Stimulated activated CD8-positive, alpha-beta memory T cell treated with anti-CD3 and anti-CD28 coated beads, Interleukin-4, amount 100 ng/mL, for 48 hours (primary cell): Measurements from ENCODE around the gene DAPP1.
"Not testable (repeated sequence)": the region's sequence is repeated elsewhere in the genome, so short reads cannot be mapped to it uniquely, and the experiment has no call there.

Source experiments
- DNase-seq: peaks from one replicate; pipeline ENCODE4 v3.0.0-alpha.2; 2020

Gene DAPP1, protein sequence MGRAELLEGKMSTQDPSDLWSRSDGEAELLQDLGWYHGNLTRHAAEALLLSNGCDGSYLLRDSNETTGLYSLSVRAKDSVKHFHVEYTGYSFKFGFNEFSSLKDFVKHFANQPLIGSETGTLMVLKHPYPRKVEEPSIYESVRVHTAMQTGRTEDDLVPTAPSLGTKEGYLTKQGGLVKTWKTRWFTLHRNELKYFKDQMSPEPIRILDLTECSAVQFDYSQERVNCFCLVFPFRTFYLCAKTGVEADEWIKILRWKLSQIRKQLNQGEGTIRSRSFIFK

DNA sequence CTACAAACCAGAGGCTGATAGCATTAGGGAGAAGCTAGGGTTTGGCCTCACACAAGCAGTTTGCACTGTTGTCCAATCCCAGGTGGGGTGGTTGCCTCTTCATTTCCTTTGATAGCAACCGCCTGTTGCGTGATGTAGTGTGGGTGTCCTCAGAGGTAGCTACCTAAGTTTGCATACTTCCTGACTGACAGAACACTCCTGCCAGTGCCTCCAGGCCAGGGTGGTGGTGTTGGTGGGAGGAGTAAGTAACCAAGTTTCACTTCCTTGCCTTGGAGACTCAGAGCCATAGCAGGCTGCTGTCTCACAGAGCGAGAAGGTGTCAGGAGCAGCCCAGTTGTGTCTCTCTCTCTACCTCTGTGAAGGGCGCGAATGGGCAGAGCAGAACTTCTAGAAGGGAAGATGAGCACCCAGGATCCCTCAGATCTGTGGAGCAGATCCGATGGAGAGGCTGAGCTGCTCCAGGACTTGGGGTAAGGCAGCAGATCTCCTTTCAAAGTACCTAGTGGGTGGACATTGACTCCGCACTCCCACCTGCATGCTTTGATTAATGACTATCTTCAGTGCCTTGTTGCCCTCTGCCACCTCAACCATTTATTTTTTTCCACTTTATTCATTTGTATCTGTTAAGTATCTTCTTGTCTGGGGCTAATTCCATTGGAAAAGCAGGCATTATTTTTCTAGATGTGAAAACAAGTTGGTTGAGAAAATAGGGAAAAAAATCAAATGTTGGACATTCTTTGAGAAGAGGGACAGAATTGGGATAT lies at the start of gene DAPP1:
TSS of gene DAPP1 (plus strand) at position 283 of the 764 bp plus-strand sequence. CDS start at position 370, 87 bp downstream.
- peak; percentile 77 for DNase-seq

DNA sequence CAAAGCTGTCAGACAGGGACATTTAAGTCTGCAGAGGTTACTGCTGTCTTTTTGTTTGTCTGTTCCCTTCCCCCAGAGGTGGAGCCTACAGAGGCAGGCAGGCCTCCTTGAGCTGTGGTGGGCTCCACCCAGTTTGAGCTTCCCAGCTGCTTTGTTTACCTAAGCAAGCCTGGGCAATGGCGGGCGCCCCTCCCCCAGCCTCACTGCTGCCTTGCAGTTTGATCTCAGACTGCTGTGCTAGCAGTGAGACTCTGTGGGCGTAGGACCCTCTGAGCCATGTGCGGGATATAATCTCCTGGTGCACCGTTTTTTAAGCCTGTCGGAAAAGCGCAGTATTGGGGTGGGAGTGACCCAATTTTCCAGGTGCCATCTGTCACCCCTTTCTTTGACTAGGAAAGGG lies 45.8 kb upstream of the DAPP1 start:
- not testable (repeated sequence) for DNase-seq

DNA sequence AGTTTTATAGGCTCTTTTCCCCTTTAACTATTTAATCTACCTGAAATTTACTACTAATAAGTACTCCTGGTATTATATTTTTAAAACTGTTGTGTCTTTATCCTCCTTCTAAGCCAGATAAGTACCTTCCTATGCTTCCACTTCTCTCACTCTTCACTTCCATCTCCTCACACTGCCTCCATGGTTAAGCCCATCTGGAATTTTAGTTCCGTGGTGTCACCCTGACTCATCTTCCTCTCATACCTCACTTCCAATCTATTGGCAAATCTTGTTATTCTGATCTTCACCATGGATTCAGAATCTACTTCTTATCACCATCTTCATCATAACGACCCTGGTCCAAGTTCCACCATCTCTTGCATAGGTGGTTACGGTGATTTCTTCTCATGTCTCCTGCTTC lies 32.7 kb upstream of the DAPP1 start:
- DNase-seq = no peak

DNA sequence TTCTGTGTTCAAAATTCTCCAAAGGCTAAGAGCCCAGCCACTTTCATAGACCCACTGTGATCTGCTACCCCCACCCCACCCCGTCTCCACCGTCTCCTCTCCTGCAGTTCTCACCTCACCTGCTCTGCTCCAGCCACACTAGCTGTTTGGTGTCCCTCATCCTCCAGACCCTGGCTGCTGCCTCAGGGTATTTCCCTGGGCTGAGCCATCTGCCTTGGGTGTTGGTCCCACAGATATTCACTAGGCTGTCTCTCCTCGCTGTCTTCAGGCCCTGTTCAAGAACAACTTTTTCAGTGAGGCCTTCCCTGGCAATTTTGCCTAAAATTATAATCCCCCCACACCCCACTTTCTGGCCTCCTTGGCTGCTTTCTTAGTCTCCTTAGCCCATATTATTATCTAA lies 31.8 kb upstream of the DAPP1 start:
- DNase-seq = no peak

DNA sequence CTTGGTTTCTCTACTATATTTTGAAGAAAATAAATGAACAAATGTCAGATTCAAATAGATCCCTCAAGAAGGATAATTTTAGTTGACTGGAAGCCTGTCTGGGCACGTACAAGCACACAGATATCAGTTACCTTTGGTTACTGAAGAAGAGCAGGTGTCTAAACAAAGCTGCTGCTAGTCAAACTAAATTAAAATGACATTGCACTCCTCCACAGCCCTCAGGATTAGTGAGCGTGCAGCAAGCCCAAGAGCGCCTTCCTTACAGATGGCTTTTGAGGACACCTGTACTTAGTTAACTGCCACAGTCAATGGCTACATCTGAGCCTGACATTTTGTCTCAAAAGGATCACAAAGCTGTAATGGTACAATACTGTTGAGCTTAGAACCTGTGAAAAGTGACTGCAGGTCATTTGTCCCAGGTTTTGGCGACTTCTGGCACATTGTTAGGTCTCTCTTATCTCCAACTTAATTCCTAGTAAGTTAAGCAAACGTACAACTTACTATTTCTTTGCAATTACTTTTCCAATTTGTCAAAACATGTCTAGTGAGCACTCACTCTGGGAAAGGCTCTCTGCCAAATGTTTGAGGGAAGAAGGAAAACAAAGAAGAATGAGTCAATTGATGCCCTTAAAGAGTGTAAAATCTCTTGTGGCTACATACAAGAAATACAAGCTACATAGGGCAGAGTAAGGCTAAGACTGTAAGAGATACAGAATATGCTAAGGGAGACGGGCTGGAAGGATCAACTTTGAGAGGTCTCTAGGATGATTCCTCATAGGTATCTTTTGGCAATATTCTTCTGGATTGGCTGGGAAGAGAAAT lies 25.6 kb upstream of the DAPP1 start:
- DNase-seq = no peak

DNA sequence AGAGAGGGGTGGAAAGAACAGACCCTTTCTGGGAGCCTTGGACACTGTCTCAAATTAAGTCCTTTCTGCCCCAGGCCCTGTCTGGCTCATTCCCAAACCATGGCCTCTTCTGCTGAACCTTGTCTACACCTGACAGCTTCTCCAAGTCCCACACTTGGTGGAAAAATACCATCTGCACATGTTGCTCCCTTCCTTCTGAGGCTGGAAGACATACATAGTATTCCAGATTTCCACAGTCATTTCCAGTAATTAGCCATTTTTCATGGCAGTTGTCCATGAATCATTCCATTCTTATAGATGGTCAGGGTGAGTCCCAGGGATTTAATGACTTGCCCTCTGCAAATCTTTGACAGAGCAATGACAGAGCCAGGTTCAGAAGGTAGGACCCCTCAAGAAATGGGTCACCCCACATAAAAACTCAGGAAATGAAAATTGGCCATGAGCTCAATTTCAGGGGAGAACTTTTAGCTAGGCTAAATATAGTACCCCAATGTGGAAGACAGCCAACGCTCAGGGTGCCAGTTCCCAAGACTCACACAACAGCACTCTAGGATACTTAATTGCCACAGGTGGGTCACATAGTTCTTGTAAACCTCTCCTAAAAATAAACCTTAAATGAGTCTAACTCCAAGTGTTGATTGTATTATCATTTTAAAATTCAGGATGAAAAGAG lies 16.2 kb upstream of the DAPP1 start:
- no peak for DNase-seq

DNA sequence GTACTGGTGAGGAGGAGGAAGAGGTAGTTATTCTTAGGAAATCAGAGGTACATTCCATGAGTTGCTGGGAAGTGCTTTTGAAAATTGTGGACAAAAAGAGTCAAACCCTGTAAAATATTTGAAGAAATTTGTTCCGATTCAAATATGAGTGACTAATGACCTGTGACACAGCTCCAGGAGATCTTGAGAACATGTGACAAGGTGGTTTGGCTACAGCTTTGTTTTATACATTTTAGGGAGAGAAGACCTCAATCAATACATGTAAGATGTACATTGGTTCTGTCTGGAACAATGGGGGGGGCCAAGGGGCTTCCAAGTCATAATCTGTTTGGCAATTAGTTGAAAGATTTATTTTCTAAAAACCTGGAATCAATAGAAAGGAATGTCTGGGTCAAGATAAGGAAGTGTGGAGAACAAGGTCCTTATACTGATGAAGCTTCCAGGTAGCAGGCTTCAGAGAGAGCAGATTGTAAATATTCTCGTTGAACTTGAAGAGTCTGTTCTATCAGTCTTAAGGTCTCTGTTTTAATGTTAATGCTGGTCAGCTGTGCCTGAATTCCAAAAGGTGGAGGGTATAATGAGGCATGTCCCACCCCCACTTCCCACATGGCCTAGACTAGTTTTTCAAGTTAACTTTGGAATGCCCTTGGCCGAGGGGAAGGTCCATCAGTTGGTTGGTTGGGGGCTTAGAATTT lies 15.5 kb upstream of the DAPP1 start:
- DNase-seq = no peak

DNA sequence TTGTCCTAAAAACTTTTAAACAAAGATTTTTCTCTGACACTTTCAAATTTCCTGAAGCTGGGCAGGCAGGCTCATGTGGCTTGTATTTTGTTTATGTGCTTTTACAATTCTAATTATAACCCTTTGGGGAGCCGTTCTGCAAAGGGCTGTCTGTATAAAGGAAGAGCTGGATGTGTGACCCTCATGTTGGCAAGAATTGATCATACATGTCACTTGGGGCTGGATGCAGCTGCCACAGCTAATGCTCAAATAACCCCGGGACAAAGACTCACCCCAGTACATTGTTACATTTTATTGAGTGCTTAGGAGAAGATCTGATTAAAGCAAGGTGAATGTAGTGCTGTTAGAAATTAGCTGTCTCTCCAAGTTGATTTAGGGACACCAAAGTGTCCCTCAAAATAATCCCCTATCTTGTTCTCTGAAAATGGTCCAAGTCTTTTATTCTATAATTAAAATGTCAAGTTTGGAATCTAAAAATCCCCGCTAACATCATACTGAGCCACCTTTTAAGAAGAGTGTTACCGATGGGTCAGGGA lies 13.0 kb upstream of the DAPP1 start:
- DNase-seq = no peak

DNA sequence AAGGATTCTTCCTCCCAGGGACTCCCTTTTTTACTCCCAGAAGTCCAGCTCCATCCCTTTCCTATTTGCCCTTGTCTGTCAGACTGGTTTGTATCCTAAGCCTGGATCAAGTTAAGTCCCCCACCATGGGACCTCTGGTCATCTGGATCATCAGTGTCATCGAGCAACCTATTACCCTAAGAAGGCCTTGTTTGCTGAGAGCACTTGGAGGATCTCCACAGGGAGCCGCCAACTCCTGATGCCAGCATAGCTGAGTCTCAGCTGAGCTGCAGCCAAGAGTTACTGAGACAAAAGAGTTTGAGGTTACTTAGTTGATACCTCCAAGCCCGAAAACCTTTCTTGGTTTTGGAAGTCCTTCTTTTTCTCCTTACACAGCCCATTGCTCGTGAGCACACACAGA lies 10.1 kb upstream of the DAPP1 start:
- DNase-seq = no peak

DNA sequence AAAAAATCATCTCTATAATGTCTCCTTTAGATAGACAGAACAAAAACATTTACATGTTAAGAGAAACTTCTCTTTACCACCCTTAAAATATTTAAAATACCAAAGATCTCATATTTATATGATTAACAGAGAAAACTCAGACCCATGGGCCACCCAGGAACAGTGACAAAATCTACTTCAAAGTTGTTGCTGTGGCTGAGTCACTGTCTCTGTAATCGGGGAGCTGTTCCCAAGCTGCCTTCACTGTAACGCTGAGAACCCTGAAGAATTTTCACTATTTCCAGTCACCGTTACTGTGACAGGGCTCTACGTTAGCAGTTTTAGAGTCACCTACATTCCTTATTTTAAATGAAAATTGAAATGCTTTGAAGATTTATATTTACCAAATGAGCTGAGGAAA lies 9.0 kb upstream of the DAPP1 start:
- no peak for DNase-seq

DNA sequence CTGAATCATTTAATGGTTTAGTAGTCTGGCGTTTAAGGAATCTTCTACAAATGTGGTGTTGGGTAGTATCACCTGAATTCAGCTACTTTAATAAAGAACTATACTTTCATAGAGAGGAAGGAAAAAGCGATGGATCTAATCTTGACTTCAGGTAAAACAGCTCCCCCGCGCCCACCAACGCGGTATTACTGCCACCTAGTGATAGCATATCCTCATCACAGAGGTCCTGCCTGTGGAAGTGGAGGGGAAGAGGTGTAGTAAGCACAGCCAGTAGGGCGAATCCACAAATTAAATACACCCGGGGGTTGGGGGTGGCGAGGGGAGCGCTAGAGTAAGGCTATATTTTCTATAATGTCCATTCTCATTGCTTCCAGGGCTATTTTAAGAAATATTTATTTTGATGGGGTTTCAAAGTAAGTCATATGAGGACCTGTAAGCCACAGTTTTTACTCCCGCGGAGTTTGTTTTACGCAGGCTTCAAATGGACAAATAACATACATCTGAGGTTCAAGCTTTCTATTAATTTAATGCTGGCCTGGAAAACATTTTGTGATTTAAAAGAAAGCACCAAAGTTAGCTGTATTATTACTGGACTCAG lies 8.3 kb upstream of the DAPP1 start:
- peak; percentile 81 for DNase-seq

DNA sequence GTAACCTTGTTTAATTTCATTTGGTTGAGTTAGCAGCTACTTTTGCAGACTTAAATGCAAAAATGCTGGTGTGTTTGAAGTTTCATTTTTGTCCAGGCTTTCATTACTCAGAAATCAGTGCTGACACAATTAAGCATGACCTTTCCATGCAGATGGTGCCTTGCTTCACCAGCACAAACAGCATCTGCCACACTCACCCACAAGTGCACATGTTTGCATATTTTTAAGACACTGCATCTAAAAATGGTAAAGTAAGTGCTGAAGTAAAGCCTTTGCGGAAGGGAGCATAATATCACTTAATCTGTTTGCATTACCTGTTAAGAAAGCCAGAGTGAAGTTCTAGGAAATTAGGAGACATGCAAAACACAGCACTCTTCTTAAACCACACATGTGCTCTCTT lies 7.3 kb upstream of the DAPP1 start:
- DNase-seq = no peak

DNA sequence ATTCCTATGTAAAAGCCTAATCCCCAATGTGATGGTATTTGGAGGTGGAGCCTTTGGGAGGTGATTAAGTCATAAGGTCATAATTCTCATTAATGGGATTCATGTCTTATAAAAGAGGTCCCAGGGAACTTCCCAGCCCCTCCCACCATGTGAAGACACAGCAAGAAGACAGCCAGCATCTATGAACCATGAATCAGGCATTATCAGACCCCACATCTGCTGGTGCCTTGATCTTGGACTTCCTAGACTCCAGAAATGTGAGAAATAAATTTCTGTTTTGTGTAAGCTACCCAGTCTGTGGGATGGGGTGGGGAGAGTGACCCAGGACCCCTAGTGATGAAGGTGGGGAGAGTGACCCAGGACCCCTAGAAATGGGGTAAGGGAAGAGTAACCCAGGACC lies 6.1 kb upstream of the DAPP1 start:
- no peak for DNase-seq

DNA sequence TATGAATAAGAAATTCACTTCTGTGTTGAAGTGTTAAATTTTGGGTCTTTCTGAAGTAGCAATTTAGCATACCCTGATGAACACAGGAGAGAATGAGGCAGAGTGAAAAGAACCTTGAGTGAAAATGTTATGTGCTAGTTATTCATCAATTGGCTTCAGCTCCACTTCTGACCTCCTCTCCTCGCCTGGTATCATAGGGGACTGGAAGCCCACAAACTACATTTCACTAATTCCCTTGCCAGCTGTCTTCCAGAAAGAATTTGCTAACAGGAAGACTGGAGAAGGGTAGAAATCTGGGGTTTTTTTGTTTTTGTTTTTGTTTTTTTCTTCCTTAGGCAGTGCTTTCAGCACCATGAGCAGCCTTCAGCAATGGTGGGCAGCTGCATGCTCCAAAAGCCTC lies 5.5 kb upstream of the DAPP1 start:
- DNase-seq = no peak

DNA sequence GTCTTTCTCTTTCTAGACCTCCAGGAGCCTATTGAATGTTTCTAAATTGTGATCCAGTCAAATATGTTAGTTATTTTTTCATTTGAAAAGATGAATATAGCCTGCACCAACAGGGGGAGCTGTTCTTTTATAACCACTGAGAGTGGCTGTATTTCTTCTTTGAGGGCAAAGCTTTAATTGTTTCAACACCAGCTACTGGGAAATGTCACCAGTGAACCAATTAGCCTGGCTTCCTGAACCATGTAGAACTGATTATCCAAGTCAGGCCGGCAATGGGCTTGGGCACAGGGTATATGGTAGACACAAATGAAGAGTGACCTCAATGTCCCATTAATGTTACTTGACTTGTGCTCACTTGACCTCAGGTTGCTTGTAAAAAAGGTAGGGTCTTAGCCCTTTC lies 4.8 kb upstream of the DAPP1 start:
- peak; percentile 75 for DNase-seq

DNA sequence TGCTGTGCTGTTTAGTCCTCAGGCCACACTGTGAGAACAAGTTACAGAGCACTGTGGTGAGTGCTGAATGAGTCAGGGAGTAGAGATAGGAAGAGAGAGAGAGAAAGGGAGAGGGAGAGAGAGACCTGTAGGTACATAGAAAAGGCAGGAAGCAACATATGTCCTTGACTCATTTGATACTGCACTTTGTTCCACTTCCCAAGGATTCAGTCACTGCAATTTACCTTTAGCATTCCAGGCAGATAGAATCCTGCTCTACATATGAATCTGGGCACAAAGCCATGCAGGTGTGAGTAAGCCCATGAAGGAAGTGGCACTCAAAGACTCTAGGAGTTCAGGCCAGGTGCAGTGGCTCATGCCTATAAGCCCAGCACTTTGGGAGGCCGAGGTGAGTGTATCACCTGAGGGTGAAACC lies 1.0 kb upstream of the DAPP1 start:
- DNase-seq = no peak

DNA sequence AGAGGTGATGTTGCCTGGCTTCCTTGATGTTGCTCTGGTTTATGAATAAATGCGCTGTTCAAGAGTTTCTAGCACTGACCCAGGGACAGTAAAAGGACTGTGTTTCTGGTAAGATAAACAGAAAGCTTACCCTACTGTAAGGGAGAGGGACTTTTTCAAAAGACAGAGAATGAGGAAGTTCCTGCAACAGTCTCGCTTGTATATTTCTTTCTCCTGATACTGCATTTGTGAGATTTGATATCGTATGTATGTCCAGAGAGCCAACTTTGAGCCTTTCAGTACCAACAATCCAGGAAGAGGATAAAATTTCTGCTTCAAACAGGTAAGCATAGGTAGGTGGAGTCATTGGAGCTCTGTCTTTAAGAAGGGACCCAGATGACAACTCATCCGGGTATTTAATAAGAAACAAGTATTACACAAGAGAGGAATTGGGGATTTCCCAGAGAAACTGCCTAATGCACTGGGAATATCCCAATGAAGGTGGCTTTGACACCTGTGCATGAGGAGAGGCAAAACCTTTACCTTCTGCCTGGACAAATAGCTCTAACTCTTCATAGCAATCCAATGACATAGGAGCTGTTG lies 773 bp downstream of the DAPP1 start:
- no peak for DNase-seq

DNA sequence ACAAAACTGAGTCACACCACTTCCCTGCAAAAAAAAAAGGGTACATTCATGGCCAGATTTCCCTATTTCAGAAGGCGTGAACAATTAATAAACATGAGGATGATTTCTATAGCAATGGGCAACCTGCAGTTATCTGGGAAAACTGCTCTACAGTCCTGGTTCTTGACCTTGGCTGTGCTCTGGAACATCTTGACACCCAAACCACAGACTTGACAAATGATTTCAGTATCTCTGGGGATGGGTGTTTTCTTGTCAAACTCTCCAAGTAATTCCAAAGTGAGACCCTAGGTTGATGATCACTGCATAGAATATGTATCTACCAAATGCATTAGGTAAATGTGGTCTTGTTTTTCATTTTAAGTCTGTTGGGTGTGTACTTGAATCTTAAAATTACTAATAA lies 2.0 kb downstream of the DAPP1 start:
- no peak for DNase-seq

DNA sequence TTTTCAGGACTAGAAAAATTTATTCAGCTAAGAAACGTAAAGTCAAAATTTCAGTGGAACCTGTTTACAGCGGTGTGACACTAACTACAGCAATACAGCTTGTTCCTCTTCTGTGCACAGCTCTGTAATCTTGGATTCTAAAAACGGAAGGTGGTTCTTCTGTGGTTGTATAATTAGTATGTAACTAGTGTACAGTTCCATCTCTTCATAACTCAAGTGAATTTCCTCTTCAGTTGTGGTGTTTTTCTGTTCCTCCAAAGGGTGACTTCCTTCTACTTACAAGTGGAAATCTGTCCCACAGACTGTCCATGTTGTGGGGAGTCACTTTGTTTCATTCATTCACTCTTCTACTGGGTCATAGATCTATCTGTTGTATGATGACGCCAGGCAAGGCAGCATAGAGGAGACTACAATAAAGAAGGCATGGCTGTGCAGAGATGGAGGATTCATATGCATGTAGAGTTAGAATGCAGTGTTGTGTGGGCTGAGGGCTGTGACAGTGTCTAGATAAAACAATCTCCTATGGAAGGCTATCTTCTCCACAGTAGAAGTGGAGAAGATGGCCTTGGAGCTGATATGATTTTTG lies 5.4 kb downstream of the DAPP1 start:
- DNase-seq = no peak

DNA sequence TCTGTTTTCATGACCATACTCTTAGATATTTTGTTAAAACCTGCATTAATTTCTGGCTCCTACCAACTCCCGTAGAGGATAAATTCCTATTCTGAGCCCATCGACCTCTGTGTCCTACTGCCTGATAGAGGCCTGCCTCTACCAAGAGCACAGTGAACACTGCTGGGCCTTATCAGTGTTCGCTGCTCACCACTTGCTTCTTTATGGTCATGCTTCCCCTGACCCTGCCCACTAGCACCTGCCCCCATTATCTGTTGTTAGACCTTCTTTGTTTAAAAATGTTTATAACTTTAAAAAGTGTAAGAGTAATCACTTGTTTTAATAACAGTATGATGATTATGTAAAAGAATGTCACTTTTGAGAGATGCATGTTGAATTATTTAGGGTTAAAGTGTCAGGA lies 6.1 kb downstream of the DAPP1 start:
- DNase-seq = no peak

DNA sequence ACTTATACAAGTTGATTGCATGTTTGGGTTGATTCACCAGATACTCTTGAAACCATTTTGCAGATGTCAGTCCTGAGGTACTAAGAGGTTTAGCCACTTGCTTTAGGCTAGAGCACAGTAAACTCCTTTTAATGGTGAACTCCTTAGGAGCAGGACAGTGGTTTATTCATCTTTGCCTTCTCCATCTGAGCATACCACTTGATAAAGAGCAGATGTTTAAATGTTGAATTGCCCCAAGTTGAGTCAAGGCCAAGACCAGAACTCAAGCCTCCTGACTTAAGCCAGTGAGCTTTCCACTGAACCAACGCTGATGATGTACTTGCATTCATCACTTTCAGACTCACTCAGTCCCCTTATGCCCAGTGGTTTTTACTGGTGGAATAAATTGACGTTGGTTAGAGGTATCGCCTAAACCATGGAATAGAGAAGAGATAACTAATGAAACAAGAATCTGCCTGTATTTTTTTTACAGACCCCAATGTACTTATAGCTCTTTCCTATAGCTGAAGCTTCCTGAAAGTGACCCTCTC lies 7.5 kb downstream of the DAPP1 start:
- DNase-seq = no peak
